ENCODE data around the gene GRIP1.
A peak's percentile ranks its signal among the peaks of the same experiment; 100 is the strongest.
"Not testable (repeated sequence)": the region's sequence is repeated elsewhere in the genome, so short reads cannot be mapped to it uniquely, and the experiment has no call there.

The GRIP1 gene

DNA sequence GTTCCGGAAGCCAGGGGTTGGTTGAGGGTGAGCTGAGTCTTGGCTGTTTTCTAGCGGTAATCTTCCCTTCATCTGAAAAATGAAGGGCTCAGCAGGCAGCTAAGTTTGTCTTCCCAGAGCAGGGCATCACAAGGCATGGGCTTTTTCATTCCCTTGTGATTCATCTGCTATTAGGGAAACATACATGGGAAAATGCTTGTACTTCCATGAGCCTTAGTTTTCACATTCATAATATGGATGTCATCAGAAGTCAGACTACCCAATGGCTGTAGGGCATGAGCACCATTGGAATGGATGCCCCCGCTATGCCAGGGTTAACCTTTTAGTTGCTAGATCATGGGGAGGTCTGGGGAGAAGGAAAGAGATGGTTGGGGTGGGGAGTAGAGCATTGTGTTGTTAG, 357.9 kb downstream of the GRIP1 start:
- DNase-seq (ENCODE audit: low spot score), result no peak

DNA sequence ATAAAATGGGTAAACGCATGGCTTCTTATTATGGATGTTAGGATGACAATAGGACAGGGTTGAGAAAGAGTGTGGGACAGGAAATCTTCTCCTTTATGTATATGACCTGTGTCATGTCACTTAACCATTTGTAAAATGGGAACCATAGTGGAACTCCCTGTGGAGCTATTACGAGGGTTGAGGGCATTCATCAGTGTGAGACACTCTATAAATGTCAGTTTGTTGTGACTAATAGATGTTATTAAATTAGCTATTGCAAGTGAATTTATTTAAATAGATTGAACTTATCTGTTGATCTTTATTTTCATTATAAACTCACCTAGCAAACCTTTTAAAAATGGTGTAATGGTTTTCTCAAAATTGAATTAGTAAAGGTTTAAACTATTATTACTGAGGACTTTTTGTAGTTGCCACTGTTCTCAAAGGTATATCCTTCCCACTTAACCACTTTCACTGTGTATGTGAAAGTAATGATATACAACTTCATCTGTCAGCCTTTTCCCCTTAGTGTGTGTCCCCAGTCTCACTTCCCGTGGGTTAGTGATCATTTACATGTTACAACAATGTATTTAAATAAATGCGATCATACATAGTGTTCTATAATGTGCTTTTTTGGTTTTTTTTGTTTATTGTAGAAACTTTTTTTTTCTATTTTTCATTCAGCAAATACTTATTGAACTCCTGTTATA, 359.5 kb downstream of the GRIP1 start:
- no peak for DNase-seq (ENCODE audit: low spot score)

DNA sequence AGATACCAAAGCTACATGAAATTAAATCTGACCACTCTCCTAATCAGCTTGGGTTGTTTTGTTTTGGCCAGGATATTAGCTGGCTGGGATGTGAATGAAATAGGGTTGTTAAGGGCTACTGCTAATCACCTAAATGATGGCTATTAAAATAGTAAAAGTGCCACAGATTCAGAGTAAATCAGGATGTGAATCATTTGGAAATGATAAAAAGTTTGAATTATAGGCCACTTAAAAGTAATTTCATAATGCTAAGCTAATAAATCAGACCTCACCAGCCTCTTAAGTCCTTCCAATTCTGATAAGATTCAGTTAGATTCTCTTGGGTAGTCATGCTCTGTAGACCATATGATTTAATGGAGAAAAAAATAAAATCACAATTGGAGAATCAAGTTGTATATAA, 364.6 kb downstream of the GRIP1 start:
- no peak for DNase-seq (ENCODE audit: low spot score)

DNA sequence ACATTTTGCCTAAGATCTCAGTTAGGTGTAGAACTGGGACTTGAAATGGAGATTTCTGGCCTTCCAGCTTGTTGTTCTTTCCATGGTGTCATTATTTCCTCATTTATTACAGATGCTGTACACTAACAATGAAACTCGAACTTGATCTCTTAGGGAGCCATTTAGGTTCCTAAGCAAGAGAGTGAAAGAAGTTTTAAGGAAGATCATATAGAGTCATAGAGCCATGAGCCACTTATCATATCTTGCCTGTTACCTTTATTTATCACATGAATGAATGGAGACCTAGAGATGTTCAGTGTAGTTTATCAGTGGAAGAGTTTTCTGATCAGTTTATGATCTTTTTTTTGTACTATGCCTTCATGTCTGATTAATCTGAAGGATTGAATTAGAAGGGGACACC, 366.7 kb downstream of the GRIP1 start:
- no peak for DNase-seq (ENCODE audit: low spot score)

DNA sequence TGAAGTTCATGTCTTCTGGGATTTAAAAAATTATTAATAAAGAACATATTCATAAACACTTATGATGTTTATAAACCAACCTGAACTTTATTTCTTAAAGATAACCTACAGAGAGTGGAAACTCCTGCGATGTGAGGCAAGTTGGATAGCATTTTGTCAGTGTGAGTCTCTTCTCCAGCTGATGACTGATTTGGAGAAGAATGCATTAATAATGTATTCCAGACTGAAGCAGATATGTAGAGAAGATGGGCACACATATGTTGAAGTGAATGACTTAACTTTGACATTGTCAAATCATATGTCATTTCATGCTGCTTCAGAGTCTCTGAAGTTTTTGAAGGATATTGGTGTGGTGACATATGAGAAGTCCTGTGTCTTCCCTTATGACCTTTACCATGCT, 369.3 kb downstream of the GRIP1 start:
- no peak for DNase-seq (ENCODE audit: low spot score)

DNA sequence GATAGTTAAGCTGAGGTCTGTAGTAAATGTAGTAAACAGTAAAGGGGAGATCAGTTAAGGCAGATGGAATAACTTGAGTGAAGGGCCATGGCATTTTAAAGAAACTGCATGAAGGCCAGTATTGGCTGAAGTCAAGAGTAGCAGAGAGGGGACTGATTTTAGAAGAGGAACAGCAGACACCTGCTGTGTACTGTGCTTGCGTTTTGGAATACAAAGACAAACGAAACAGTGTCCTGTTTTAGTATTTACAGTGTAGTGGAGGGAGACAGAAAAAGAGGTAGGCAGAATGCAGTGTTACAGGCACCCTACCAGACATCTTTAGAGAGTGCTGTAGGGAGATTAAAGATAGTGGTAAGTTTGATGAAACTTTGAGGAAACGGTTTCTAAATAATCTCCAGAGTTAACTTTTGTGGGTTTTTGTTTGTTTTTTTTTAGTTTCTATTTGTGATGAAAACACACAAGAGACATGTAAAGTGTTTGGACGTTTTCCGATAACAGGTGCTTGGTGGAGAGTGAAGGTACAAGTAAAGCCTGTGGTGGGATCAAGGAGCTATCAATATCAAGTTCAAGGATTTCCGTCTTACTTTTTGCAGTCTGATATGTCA, 374.5 kb downstream of the GRIP1 start:
- no peak for DNase-seq (ENCODE audit: low spot score)

DNA sequence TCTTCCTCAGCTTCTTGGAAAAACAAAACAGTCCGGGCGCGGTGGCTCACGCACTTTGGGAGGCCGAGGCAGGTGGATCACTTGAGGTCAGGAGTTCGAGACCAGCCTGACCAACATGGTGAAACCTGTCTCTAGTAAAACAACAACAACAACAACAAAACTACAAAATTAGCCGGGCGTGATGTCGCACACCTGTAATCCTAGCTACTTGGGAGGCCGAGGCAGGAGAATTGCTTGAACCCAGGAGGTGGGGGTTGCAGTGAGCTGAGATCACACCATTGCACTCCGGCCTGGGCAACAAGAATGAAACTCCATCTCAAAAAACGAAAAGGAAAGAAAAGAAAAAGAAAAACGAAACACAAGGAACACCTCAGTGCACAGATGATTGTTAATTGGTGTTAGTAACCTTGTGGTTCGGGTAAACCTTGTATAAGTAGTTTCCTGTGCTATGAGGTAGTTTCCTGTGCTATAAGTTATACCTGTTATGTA, 375.5 kb downstream of the GRIP1 start:
- not testable (repeated sequence) for DNase-seq (ENCODE audit: low spot score)

DNA sequence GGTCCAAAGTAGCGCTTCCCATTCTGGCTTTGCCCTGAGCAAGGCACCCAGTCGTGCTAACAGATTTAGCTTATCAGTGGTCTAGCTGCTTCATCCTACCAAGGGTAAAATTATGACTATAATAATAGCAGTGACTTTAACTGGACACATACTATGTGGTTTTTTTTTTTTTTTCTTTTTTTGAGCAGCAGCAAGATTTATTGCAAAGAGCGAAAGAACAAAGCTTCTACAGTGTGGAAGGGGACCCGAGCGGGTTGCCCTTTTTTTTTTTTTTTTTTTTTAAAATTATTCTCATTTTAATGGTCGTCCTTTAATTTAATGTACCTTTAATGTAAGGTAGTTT, 376.1 kb downstream of the GRIP1 start:
- no peak for DNase-seq (ENCODE audit: low spot score)

DNA sequence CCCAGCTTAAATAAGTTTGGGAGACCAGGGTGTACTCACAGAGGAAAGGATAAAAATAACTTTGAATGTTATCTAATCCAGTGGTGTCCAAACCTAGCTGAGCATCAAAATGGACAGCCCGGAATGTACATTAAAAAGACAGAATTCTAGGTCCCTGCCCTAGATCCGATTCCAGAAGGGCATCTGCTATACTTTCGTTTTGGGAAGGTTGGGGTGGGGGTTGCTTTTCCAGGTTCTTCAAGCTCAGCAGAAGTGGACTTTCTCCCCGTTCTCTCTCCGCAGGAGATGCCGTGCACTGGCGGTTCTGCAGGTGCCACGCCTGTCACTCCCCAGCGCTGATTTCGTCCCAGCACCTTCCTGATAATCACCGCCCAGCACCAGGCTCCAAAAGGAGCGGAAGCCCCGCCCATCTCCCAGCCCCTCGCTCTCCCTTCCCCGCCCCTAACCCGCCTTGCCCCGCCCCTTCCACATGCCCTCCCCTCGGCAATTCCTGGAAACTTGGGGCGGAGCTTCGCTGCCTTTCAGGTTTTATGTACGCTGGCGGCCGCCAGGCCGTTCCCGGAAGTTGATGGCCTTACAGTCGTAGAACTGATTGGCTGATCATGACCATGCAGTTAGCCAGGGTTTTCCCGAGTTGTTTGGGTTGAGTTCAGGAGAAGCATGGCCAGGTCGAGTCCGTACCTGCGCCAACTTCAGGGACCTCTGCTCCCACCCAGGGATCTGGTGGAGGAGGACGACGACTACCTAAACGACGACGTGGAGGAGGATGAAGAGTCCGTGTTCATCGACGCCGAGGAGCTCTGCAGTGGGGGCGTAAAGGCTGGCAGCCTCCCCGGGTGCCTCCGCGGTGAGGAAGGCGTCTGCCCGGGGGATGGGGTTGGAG, 376.7 kb downstream of the GRIP1 start, which contains the start of gene HELB:
Gene HELB, plus strand, starts transcription at position 550 of the 883 bp plus-strand sequence. Its CDS starts 111 bp downstream, at position 661.
- peak; percentile 67 for DNase-seq (ENCODE audit: low spot score)

DNA sequence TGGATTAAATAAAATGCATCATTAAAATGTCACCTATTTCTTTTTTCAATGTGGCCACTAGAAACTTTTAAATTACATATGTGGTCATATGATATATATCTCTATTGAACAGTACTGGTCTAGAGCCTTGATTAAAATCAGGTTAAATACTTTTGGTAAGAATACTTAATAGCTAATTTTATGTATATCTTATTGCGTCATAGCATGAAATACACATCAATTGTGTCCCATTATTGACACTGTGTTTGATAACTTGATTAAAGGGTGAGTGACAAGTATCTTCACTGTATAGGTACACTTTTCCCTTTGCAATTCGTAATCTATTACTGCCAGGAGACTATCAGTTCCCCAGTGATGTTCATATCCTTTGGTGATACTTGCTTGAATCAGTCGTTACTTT, 381.0 kb downstream of the GRIP1 start:
- no peak for DNase-seq (ENCODE audit: low spot score)

All from HuH-7.5 (cell line).